ENCODE data around the gene SPO11. TPM values are rescaled to one million over a fixed set of nuclear protein-coding genes. Genes with fewer than 3 reads are reported as not detected.
"Not testable (repeated sequence)": the region's sequence is repeated elsewhere in the genome, so short reads cannot be mapped to it uniquely, and the experiment has no call there.

Gene SPO11
- polyA plus RNA-seq, 1 donor from 2014 or later: not detected

GRCh38 chr20:57346477-57346876, 16.9 kb downstream of the SPO11 start:
- H3K27me3 ChIP-seq (ENCODE audit: insufficient read depth, low read depth, low read length): no peaks in the 10 kb centered on the region
- no peaks in the 10 kb centered on the region for H3K9me3 ChIP-seq (ENCODE audit: low read length)
- no peak overlapping the region for H3K9ac ChIP-seq (ENCODE audit: low read length)
- H3K9me2 ChIP-seq (ENCODE audit: insufficient read depth, low read length): no peaks in the 10 kb centered on the region
- H4K20me1 ChIP-seq (ENCODE audit: insufficient read depth): no peaks in the 10 kb centered on the region
- no peak overlapping the region for H2AFZ ChIP-seq (ENCODE audit: low read depth, low read length)
- H3K4me2 ChIP-seq (ENCODE audit: low read length): no peak overlapping the region
- no peak overlapping the region for H3K27ac ChIP-seq (ENCODE audit: low read length)
- TF ChIP-seq MXI1 (conservative IDR thresholded peaks at IDR 0.05; ENCODE audit: poor library complexity, severe bottlenecking) (no peak), POLR2AphosphoS5 (IDR thresholded peaks at IDR 0.05) (no peak), TAF1 (IDR thresholded peaks at IDR 0.05; ENCODE audit: low read depth) (no peak), SMC3 (conservative IDR thresholded peaks at IDR 0.05; ENCODE audit: poor library complexity) (peak; percentile 94), RAD21 (conservative IDR thresholded peaks at IDR 0.05) (peak; percentile 93), EZH2 (IDR thresholded peaks at IDR 0.05; ENCODE audit: borderline replicate concordance, insufficient read depth, low read length, poor library complexity, severe bottlenecking) (no peak), EP300 (conservative IDR thresholded peaks at IDR 0.05; ENCODE audit: poor library complexity, severe bottlenecking) (no peak)
- TF ChIP-seq, protein P1, sequence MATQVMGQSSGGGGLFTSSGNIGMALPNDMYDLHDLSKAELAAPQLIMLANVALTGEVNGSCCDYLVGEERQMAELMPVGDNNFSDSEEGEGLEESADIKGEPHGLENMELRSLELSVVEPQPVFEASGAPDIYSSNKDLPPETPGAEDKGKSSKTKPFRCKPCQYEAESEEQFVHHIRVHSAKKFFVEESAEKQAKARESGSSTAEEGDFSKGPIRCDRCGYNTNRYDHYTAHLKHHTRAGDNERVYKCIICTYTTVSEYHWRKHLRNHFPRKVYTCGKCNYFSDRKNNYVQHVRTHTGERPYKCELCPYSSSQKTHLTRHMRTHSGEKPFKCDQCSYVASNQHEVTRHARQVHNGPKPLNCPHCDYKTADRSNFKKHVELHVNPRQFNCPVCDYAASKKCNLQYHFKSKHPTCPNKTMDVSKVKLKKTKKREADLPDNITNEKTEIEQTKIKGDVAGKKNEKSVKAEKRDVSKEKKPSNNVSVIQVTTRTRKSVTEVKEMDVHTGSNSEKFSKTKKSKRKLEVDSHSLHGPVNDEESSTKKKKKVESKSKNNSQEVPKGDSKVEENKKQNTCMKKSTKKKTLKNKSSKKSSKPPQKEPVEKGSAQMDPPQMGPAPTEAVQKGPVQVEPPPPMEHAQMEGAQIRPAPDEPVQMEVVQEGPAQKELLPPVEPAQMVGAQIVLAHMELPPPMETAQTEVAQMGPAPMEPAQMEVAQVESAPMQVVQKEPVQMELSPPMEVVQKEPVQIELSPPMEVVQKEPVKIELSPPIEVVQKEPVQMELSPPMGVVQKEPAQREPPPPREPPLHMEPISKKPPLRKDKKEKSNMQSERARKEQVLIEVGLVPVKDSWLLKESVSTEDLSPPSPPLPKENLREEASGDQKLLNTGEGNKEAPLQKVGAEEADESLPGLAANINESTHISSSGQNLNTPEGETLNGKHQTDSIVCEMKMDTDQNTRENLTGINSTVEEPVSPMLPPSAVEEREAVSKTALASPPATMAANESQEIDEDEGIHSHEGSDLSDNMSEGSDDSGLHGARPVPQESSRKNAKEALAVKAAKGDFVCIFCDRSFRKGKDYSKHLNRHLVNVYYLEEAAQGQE (IDR thresholded peaks at IDR 0.05; ENCODE audit: borderline replicate concordance): no peak
- TF ChIP-seq, protein P2, sequence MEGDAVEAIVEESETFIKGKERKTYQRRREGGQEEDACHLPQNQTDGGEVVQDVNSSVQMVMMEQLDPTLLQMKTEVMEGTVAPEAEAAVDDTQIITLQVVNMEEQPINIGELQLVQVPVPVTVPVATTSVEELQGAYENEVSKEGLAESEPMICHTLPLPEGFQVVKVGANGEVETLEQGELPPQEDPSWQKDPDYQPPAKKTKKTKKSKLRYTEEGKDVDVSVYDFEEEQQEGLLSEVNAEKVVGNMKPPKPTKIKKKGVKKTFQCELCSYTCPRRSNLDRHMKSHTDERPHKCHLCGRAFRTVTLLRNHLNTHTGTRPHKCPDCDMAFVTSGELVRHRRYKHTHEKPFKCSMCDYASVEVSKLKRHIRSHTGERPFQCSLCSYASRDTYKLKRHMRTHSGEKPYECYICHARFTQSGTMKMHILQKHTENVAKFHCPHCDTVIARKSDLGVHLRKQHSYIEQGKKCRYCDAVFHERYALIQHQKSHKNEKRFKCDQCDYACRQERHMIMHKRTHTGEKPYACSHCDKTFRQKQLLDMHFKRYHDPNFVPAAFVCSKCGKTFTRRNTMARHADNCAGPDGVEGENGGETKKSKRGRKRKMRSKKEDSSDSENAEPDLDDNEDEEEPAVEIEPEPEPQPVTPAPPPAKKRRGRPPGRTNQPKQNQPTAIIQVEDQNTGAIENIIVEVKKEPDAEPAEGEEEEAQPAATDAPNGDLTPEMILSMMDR (IDR thresholded peaks at IDR 0.05; ENCODE audit: poor library complexity, severe bottlenecking): peak; percentile 89
- H3K4me3 ChIP-seq (ENCODE audit: low read length): no peak overlapping the region
- no peaks in the 10 kb centered on the region for H3K36me3 ChIP-seq (ENCODE audit: insufficient read depth, low read length)
- no peaks in the 10 kb centered on the region for H3F3A ChIP-seq (ENCODE audit: insufficient read depth, low read length, poor library complexity, severe bottlenecking)
- peaks cover 2% of the 10 kb centered on the region for H3K79me2 ChIP-seq (replicated peaks; ENCODE audit: insufficient read depth, low read length)

GRCh38 chr20:57347393-57347792, 17.8 kb downstream of the SPO11 start:
- Histone ChIP-seq H3K9me3 (ENCODE audit: low read length) (no peaks in the 10 kb centered on the region), H3K4me2 (ENCODE audit: low read length) (no peak overlapping the region), H3K9me2 (ENCODE audit: insufficient read depth, low read length) (no peaks in the 10 kb centered on the region), H4K20me1 (ENCODE audit: insufficient read depth) (no peaks in the 10 kb centered on the region), H3K36me3 (ENCODE audit: insufficient read depth, low read length) (no peaks in the 10 kb centered on the region), H2AFZ (ENCODE audit: low read depth, low read length) (no peak overlapping the region), H3K27ac (ENCODE audit: low read length) (no peak overlapping the region), H3K9ac (ENCODE audit: low read length) (no peak overlapping the region), H3K27me3 (ENCODE audit: insufficient read depth, low read depth, low read length) (no peaks in the 10 kb centered on the region), H3K79me2 (replicated peaks; ENCODE audit: insufficient read depth, low read length) (peaks cover 11% of the 10 kb centered on the region), H3F3A (ENCODE audit: insufficient read depth, low read length, poor library complexity, severe bottlenecking) (no peaks in the 10 kb centered on the region), H3K4me3 (ENCODE audit: low read length) (no peak overlapping the region)
- no peak for TF ChIP-seq EP300 (conservative IDR thresholded peaks at IDR 0.05; ENCODE audit: poor library complexity, severe bottlenecking)
- no peak for TF ChIP-seq SMC3 (conservative IDR thresholded peaks at IDR 0.05; ENCODE audit: poor library complexity)
- no peak for TF ChIP-seq TAF1 (IDR thresholded peaks at IDR 0.05; ENCODE audit: low read depth)
- TF ChIP-seq POLR2AphosphoS5 (IDR thresholded peaks at IDR 0.05): no peak
- TF ChIP-seq MXI1 (conservative IDR thresholded peaks at IDR 0.05; ENCODE audit: poor library complexity, severe bottlenecking): no peak
- TF ChIP-seq, protein P1 (IDR thresholded peaks at IDR 0.05; ENCODE audit: borderline replicate concordance): no peak
- TF ChIP-seq RAD21 (conservative IDR thresholded peaks at IDR 0.05): no peak

DNA sequence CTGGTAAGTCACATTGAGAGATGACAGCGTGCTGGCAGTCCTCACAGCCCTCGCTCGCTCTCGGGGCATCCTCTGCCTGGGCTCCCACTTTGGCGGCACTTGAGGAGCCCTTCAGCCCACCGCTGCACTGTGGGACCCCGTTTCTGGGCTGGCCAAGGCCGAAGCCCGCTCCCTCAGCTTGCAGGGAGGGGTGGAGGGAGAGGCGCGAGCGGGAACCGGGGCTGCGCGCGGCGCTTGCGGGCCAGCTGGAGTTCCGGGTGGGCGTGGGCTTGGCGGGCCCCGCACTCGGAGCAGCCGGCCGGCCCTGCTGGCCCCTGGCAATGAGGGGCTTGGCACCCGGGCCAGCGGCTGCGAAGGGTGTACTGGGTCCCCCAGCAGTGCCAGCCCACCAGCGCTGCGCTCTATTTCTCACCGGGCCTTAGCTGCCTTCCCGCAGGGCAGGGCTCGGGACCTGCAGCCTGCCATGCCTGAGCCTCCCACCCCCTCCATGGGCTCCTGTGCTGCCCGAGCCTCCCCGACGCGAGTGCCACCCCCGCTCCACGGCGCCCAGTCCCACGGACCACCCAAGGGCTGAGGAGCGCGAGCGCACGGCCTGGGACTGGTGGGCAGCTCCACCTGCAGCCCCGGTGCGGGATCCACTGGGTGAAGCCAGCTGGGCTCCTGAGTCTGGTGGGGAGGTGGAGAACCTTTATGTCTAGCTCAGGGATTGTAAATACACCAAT, 18.8 kb downstream of the SPO11 start:
- H3K36me3 ChIP-seq (ENCODE audit: insufficient read depth, low read length); H3K9me3 ChIP-seq (ENCODE audit: low read length); H3K9me2 ChIP-seq (ENCODE audit: insufficient read depth, low read length); H2AFZ ChIP-seq (ENCODE audit: low read depth, low read length); H3F3A ChIP-seq (ENCODE audit: insufficient read depth, low read length, poor library complexity, severe bottlenecking); H3K27me3 ChIP-seq (ENCODE audit: insufficient read depth, low read depth, low read length); H3K4me3 ChIP-seq (ENCODE audit: low read length); H3K9ac ChIP-seq (ENCODE audit: low read length); H4K20me1 ChIP-seq (ENCODE audit: insufficient read depth); H3K4me2 ChIP-seq (ENCODE audit: low read length); H3K27ac ChIP-seq (ENCODE audit: low read length): not testable (repeated sequence)
- H3K79me2 ChIP-seq (replicated peaks; ENCODE audit: insufficient read depth, low read length): peaks cover 20% of the 10 kb centered on the region
